ENCODE measurements around the gene FRMD4A.

FRMD4A gene

GRCh38 chr10:14116837-14117236, 213.9 kb downstream of the FRMD4A start:
- FAIRE-seq, result no peak

GRCh38 chr10:14116021-14116420, 214.7 kb downstream of the FRMD4A start:
- FAIRE-seq (peak; percentile 26), DNase-seq (ENCODE audit: insufficient read length, low spot score) (no peak)
- no peak for TF ChIP-seq SPI1 (IDR thresholded peaks at IDR 0.05; ENCODE audit: low read depth, low read length)
- no peak for TF ChIP-seq POLR2A (IDR thresholded peaks at IDR 0.05; ENCODE audit: low read depth, low read length)
- no peak for TF ChIP-seq PAX5 (IDR thresholded peaks at IDR 0.05; ENCODE audit: insufficient read depth, low read length, severe bottlenecking)
- no peak for TF ChIP-seq POU2F2 (IDR thresholded peaks at IDR 0.05; ENCODE audit: low read depth, low read length)
- no peak for TF ChIP-seq POLR2AphosphoS5 (IDR thresholded peaks at IDR 0.05; ENCODE audit: low read depth, low read length)
- TF ChIP-seq TAF1 (IDR thresholded peaks at IDR 0.05; ENCODE audit: low read depth, low read length), result no peak

More at GRCh38 chr10:14116837-14117236, 213.9 kb downstream of the FRMD4A start:
- no peak for DNase-seq (ENCODE audit: insufficient read length, low spot score)
- no peak for TF ChIP-seq PAX5 (IDR thresholded peaks at IDR 0.05; ENCODE audit: insufficient read depth, low read length, severe bottlenecking)
- TF ChIP-seq SPI1 (IDR thresholded peaks at IDR 0.05; ENCODE audit: low read depth, low read length), result no peak
- TF ChIP-seq POLR2A (IDR thresholded peaks at IDR 0.05; ENCODE audit: low read depth, low read length), result no peak
- TF ChIP-seq TAF1 (IDR thresholded peaks at IDR 0.05; ENCODE audit: low read depth, low read length), result no peak
- TF ChIP-seq POU2F2 (IDR thresholded peaks at IDR 0.05; ENCODE audit: low read depth, low read length), result no peak
- TF ChIP-seq POLR2AphosphoS5 (IDR thresholded peaks at IDR 0.05; ENCODE audit: low read depth, low read length), result no peak

DNA sequence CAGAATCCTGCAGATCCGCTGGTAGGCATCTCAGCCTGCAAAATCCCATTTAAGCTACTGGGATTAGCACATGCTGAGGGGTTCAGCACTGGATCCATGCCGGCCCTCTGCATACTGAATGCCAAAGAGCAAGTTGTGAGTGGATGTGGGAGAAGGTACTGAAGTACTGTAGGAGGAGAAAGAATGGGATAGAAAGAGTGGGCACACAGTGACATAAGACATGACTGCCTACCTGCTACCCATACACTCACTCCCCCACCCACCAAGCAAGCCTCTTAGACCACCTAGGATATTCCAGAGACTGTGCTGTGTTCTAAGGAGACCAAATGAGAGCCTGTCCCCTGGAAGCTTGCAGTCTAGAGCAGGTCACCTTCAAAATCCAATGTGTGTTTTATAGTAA, 215.9 kb downstream of the FRMD4A start:
- TF ChIP-seq SPI1 (IDR thresholded peaks at IDR 0.05; ENCODE audit: low read depth, low read length) (no peak), POU2F2 (IDR thresholded peaks at IDR 0.05; ENCODE audit: low read depth, low read length) (no peak), TAF1 (IDR thresholded peaks at IDR 0.05; ENCODE audit: low read depth, low read length) (no peak), PAX5 (IDR thresholded peaks at IDR 0.05; ENCODE audit: insufficient read depth, low read length, severe bottlenecking) (no peak), POLR2AphosphoS5 (IDR thresholded peaks at IDR 0.05; ENCODE audit: low read depth, low read length) (no peak), POLR2A (IDR thresholded peaks at IDR 0.05; ENCODE audit: low read depth, low read length) (no peak)
- FAIRE-seq (no peak), DNase-seq (ENCODE audit: insufficient read length, low spot score) (no peak)

- DNase-seq (ENCODE audit: insufficient read length, low spot score) (no peak), FAIRE-seq (no peak)
- no peak for TF ChIP-seq POLR2A (IDR thresholded peaks at IDR 0.05; ENCODE audit: low read depth, low read length)
- no peak for TF ChIP-seq POU2F2 (IDR thresholded peaks at IDR 0.05; ENCODE audit: low read depth, low read length)
- TF ChIP-seq PAX5 (IDR thresholded peaks at IDR 0.05; ENCODE audit: insufficient read depth, low read length, severe bottlenecking), result no peak
- no peak for TF ChIP-seq TAF1 (IDR thresholded peaks at IDR 0.05; ENCODE audit: low read depth, low read length)
- no peak for TF ChIP-seq POLR2AphosphoS5 (IDR thresholded peaks at IDR 0.05; ENCODE audit: low read depth, low read length)
- no peak for TF ChIP-seq SPI1 (IDR thresholded peaks at IDR 0.05; ENCODE audit: low read depth, low read length)
Measured at GRCh38 chr10:14112056-14112455, 218.7 kb downstream of the FRMD4A start.

DNA sequence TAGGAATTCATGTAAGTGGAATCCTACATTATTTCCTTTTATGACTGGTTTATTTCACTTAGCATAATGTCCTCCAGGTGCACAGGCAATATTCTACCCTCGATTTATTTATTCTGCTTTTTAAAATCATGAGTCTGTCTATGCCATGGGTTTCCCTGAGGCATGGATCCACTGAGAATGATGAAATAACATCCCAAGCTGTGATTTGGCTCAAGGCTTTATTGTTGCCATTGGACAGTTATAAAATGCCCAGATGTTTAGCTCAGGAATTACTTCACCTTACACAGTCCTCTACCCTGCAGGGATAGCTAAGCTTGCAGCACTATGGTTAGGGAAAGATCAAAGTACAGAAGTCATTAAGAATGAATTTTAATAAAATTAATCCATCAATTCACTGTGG, 219.5 kb downstream of the FRMD4A start:
- no peak for DNase-seq (ENCODE audit: insufficient read length, low spot score)
- FAIRE-seq, result no peak

DNA sequence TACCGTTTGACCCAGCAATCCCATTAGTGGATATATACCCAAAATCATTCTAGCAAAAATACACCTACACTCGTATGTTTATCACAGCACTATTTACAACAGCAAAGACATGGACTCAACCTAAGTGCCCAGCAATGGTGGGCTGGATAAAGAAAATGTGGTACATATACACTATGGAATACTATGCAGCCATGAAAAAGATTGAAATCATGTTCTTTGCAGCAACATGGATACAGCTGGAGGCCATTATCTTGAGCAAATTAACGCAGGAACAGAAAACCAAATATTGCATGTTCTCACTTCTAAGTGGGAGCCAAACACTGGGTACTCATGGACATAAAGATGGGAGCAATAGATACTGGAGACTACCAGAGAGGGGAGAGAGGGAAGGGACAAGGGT, 223.9 kb downstream of the FRMD4A start:
- DNase-seq (ENCODE audit: insufficient read length, low spot score), result no peak
- no peak for FAIRE-seq
- no peak for TF ChIP-seq POU2F2 (IDR thresholded peaks at IDR 0.05; ENCODE audit: low read depth, low read length)
- TF ChIP-seq PAX5 (IDR thresholded peaks at IDR 0.05; ENCODE audit: insufficient read depth, low read length, severe bottlenecking), result no peak

More for the DNA sequence above, 219.5 kb downstream of the FRMD4A start:
- TF ChIP-seq TAF1 (IDR thresholded peaks at IDR 0.05; ENCODE audit: low read depth, low read length) (no peak), SPI1 (IDR thresholded peaks at IDR 0.05; ENCODE audit: low read depth, low read length) (no peak), POLR2A (IDR thresholded peaks at IDR 0.05; ENCODE audit: low read depth, low read length) (no peak), POLR2AphosphoS5 (IDR thresholded peaks at IDR 0.05; ENCODE audit: low read depth, low read length) (no peak), POU2F2 (IDR thresholded peaks at IDR 0.05; ENCODE audit: low read depth, low read length) (no peak), PAX5 (IDR thresholded peaks at IDR 0.05; ENCODE audit: insufficient read depth, low read length, severe bottlenecking) (no peak)

GRCh38 chr10:14102056-14102455, 228.7 kb downstream of the FRMD4A start:
- FAIRE-seq, result no peak
- DNase-seq (ENCODE audit: insufficient read length, low spot score), result no peak
- no peak for TF ChIP-seq TAF1 (IDR thresholded peaks at IDR 0.05; ENCODE audit: low read depth, low read length)
- TF ChIP-seq POU2F2 (IDR thresholded peaks at IDR 0.05; ENCODE audit: low read depth, low read length), result no peak
- TF ChIP-seq PAX5 (IDR thresholded peaks at IDR 0.05; ENCODE audit: insufficient read depth, low read length, severe bottlenecking), result no peak
- no peak for TF ChIP-seq POLR2AphosphoS5 (IDR thresholded peaks at IDR 0.05; ENCODE audit: low read depth, low read length)
- TF ChIP-seq POLR2A (IDR thresholded peaks at IDR 0.05; ENCODE audit: low read depth, low read length), result no peak
- TF ChIP-seq SPI1 (IDR thresholded peaks at IDR 0.05; ENCODE audit: low read depth, low read length), result no peak

GRCh38 chr10:14099885-14100284, 230.8 kb downstream of the FRMD4A start:
- DNase-seq (ENCODE audit: insufficient read length, low spot score) (no peak), FAIRE-seq (no peak)
- TF ChIP-seq POU2F2 (IDR thresholded peaks at IDR 0.05; ENCODE audit: low read depth, low read length) (no peak), POLR2A (IDR thresholded peaks at IDR 0.05; ENCODE audit: low read depth, low read length) (no peak), POLR2AphosphoS5 (IDR thresholded peaks at IDR 0.05; ENCODE audit: low read depth, low read length) (no peak), PAX5 (IDR thresholded peaks at IDR 0.05; ENCODE audit: insufficient read depth, low read length, severe bottlenecking) (no peak), SPI1 (IDR thresholded peaks at IDR 0.05; ENCODE audit: low read depth, low read length) (no peak), TAF1 (IDR thresholded peaks at IDR 0.05; ENCODE audit: low read depth, low read length) (no peak)

DNA sequence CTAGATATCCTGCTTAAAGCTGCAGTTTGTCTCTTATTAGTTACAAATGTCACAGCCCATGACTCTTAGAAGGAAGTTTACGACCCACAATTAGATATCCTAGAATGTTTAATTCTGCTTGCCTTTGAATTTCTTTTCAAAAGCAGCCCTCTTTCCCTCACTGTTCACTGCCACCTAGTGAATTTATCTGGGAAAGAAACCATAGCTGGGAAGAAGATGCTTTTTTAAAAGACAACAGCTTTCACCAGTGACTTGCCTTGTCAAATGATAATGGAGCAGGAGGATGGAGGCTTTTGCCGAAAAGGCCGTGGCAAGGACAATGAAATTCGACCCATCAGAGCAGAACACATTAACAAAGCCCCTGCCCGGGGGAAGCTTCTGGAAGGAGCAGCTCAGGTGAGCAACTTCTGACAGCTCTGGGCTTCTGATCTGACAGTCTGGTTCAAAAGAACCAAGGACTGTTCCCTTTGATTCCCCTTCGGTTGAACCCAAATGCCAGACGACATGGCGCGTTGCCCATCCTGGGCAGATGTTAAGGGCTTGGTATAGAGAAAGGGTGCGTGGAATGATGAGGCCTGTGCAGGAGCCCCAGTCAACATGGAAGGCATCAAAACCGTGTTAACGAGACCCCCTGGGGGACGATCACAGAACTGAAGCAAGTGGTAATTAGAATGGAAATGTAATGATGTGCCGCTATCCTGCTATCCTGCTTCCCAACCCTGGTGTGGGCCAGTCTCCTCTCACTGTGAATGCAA, 236.8 kb downstream of the FRMD4A start:
- no peak for TF ChIP-seq SPI1 (IDR thresholded peaks at IDR 0.05; ENCODE audit: low read depth, low read length)
- TF ChIP-seq TAF1 (IDR thresholded peaks at IDR 0.05; ENCODE audit: low read depth, low read length), result no peak
- TF ChIP-seq POU2F2 (IDR thresholded peaks at IDR 0.05; ENCODE audit: low read depth, low read length), result no peak
- TF ChIP-seq POLR2A (IDR thresholded peaks at IDR 0.05; ENCODE audit: low read depth, low read length), result no peak
- no peak for TF ChIP-seq PAX5 (IDR thresholded peaks at IDR 0.05; ENCODE audit: insufficient read depth, low read length, severe bottlenecking)
- no peak for TF ChIP-seq POLR2AphosphoS5 (IDR thresholded peaks at IDR 0.05; ENCODE audit: low read depth, low read length)
- FAIRE-seq, result no peak
- DNase-seq (ENCODE audit: insufficient read length, low spot score), result no peak
